ENCODE measurements around the gene HGD. TPM values are rescaled to one million over a fixed set of nuclear protein-coding genes. Genes with fewer than 3 reads are reported as not detected.

HGD gene
- polyA plus RNA-seq, 2 of the 4 experiments (the other 2 are of a cell fraction) = 48.8 to 101 TPM

DNA sequence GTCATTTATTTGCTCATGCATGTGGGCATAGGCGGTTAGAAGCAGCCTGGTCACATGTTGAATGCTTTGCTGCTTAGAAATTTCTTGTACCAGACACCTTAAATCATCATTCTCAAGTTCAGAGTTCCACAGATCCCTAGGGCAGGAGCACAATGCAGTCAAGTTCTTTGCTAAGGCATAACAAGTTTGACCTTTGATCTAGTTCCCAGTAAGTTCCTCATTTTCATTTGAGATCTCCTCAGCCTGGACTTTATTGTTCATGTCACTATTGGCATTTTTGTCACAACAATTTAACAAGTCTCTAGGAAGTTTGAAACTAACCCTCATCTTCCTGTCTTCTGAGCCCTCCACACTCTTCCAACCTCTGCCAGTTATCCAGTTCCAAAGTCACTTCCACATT lies 22.8 kb downstream of the HGD start:
- ATAC-seq = no peak
- Histone ChIP-seq H3K4me3 (no peak overlapping the region), H3K9me3 (peaks cover 4% of the 10 kb centered on the region; the same call in 1 of the 3 replicates), H3K4me2 (no peak overlapping the region), H3K27ac (no peak overlapping the region; a peak in 1 of 6 replicates), H3K4me1 (peaks cover 39% of the 10 kb centered on the region)
- TF ChIP-seq BHLHE40 (IDR thresholded peaks at IDR 0.05; ENCODE audit: low read depth, low read length) (no peak), ESRRA (IDR thresholded peaks at IDR 0.05; ENCODE audit: borderline replicate concordance, low read length) (no peak), NPAS2 (CRISPR knock-in tag; IDR thresholded peaks at IDR 0.05; ENCODE audit: borderline replicate concordance) (no peak), CBX2 (IDR thresholded peaks at IDR 0.05; ENCODE audit: borderline replicate concordance, low read depth) (no peak)
- TF ChIP-seq, protein P1, sequence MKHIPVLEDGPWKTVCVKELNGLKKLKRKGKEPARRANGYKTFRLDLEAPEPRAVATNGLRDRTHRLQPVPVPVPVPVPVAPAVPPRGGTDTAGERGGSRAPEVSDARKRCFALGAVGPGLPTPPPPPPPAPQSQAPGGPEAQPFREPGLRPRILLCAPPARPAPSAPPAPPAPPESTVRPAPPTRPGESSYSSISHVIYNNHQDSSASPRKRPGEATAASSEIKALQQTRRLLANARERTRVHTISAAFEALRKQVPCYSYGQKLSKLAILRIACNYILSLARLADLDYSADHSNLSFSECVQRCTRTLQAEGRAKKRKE (CRISPR knock-in tag; IDR thresholded peaks at IDR 0.05; ENCODE audit: low read depth) = no peak
- no peak for FAIRE-seq
- DNase-seq (ENCODE audit: low read depth in 1 of 2, low spot score in 1 of 2) = no peak
- CTCF ChIA-PET = no interaction called here
- POLR2A ChIA-PET = no interaction called here
- 86% methylated on average over 1 of the region's 1 CpG for WGBS (ENCODE audit: missing lambda C conversion rate)

DNA sequence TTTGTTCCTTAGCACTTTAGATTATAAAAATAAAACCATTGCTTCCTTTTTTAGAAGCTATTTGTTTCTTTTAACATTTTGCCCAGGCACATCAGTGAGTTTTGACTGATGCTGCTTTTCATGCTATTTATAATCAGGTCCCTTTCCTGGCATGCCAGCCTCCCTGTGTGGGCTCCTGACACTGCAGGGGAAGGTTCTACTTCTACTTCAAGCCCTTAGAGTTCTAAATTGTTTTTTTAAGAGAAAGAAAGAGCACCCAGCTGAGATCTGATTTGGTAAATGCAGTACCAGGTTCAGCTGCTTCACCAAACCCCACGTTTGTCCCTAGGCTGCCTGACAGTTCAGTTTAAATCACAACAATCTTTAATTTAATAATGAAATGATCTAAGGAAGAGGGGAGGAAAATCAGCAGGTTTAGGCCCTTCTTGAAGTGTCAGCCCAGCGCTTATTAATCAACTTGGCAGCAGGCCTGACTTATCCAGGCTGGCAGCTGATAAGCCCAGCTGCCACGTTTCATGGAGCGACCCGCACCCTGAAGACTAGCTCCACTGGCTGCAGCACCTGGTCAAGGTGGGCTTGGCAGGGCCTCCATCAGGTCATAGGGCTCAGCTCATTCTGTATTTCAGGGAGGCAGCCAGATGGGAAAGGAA lies 29.0 kb downstream of the HGD start:
- 88% methylated on average over 5 of the region's 5 CpGs for WGBS (ENCODE audit: missing lambda C conversion rate)

DNA sequence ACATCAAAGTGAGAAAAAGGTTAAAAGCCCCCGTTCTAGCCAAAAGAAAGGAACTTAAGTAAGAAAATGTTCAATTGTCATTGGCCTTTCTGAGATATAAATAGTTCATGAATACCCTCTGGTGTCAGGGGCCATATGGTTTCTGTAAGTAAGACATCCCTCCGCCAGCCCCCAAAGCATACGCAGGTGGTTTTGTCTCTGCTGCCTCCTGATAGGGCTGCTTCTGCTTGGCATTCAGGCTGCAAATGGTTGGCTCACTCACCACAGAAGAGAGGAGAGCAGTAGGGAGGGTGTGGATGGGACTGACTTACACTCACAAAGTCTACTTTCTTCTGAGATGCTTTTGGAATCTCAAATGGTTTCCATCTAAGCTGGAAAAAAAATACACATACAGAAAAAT lies 29.8 kb downstream of the HGD start:
- no peak overlapping the region for H3K27ac ChIP-seq
- POLR2A ChIA-PET = no interaction called here
- TF ChIP-seq MAFK (IDR thresholded peaks at IDR 0.05; ENCODE audit: partially characterized antibody) = no peak
- TF ChIP-seq NFE2L2 (conservative IDR thresholded peaks at IDR 0.05; ENCODE audit: low read length) = no peak
- TF ChIP-seq RFX5 (IDR thresholded peaks at IDR 0.05) = no peak
- TF ChIP-seq, protein P2, sequence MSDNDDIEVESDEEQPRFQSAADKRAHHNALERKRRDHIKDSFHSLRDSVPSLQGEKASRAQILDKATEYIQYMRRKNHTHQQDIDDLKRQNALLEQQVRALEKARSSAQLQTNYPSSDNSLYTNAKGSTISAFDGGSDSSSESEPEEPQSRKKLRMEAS (IDR thresholded peaks at IDR 0.05) = no peak
- no peak for TF ChIP-seq CHD4 (IDR thresholded peaks at IDR 0.05; ENCODE audit: borderline replicate concordance)
- TF ChIP-seq ZSCAN20 (CRISPR knock-in tag; IDR thresholded peaks at IDR 0.05) = no peak
- TF ChIP-seq, protein P3, sequence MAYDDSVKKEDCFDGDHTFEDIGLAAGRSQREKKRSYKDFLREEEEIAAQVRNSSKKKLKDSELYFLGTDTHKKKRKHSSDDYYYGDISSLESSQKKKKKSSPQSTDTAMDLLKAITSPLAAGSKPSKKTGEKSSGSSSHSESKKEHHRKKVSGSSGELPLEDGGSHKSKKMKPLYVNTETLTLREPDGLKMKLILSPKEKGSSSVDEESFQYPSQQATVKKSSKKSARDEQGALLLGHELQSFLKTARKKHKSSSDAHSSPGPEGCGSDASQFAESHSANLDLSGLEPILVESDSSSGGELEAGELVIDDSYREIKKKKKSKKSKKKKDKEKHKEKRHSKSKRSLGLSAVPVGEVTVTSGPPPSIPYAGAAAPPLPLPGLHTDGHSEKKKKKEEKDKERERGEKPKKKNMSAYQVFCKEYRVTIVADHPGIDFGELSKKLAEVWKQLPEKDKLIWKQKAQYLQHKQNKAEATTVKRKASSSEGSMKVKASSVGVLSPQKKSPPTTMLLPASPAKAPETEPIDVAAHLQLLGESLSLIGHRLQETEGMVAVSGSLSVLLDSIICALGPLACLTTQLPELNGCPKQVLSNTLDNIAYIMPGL (CRISPR knock-in tag; IDR thresholded peaks at IDR 0.05; ENCODE audit: borderline replicate concordance) = no peak
- no peak for TF ChIP-seq EHMT2 (IDR thresholded peaks at IDR 0.05; ENCODE audit: low read depth)
- TF ChIP-seq, protein P4, sequence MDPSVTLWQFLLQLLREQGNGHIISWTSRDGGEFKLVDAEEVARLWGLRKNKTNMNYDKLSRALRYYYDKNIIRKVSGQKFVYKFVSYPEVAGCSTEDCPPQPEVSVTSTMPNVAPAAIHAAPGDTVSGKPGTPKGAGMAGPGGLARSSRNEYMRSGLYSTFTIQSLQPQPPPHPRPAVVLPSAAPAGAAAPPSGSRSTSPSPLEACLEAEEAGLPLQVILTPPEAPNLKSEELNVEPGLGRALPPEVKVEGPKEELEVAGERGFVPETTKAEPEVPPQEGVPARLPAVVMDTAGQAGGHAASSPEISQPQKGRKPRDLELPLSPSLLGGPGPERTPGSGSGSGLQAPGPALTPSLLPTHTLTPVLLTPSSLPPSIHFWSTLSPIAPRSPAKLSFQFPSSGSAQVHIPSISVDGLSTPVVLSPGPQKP (IDR thresholded peaks at IDR 0.05; ENCODE audit: low read depth, low read length) = no peak
- TF ChIP-seq JUN (IDR thresholded peaks at IDR 0.05) = no peak

More for the DNA sequence above, 29.0 kb downstream of the HGD start:
- H3K9me3 ChIP-seq = no peaks in the 10 kb centered on the region
- no peaks in the 10 kb centered on the region for H3K4me1 ChIP-seq
- H3K4me3 ChIP-seq = no peak overlapping the region
- ATAC-seq (no peak), FAIRE-seq (no peak), DNase-seq (ENCODE audit: low read depth in 1 of 2, low spot score in 1 of 2) (no peak)
- ChIA-PET CTCF (interaction anchor here (0.6 to 1.0 kb wide), 2 partner anchors 16 to 140 kb away, joined by 3 to 4 read pairs; no protein-coding TSS in a partner anchor), POLR2A (no interaction called here)
- no peak overlapping the region for H3K27ac ChIP-seq
- H3K4me2 ChIP-seq = no peak overlapping the region
- TF ChIP-seq POLR2A (IDR thresholded peaks at IDR 0.05; ENCODE audit: low read length) = no peak
- TF ChIP-seq, protein P5, sequence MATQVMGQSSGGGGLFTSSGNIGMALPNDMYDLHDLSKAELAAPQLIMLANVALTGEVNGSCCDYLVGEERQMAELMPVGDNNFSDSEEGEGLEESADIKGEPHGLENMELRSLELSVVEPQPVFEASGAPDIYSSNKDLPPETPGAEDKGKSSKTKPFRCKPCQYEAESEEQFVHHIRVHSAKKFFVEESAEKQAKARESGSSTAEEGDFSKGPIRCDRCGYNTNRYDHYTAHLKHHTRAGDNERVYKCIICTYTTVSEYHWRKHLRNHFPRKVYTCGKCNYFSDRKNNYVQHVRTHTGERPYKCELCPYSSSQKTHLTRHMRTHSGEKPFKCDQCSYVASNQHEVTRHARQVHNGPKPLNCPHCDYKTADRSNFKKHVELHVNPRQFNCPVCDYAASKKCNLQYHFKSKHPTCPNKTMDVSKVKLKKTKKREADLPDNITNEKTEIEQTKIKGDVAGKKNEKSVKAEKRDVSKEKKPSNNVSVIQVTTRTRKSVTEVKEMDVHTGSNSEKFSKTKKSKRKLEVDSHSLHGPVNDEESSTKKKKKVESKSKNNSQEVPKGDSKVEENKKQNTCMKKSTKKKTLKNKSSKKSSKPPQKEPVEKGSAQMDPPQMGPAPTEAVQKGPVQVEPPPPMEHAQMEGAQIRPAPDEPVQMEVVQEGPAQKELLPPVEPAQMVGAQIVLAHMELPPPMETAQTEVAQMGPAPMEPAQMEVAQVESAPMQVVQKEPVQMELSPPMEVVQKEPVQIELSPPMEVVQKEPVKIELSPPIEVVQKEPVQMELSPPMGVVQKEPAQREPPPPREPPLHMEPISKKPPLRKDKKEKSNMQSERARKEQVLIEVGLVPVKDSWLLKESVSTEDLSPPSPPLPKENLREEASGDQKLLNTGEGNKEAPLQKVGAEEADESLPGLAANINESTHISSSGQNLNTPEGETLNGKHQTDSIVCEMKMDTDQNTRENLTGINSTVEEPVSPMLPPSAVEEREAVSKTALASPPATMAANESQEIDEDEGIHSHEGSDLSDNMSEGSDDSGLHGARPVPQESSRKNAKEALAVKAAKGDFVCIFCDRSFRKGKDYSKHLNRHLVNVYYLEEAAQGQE (IDR thresholded peaks at IDR 0.05) = no peak
- no peak for TF ChIP-seq NFE2L2 (conservative IDR thresholded peaks at IDR 0.05; ENCODE audit: low read length)
- TF ChIP-seq, protein P6, sequence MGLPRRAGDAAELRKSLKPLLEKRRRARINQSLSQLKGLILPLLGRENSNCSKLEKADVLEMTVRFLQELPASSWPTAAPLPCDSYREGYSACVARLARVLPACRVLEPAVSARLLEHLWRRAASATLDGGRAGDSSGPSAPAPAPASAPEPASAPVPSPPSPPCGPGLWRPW (IDR thresholded peaks at IDR 0.05) = no peak
- no peak for TF ChIP-seq HOXA7 (CRISPR knock-in tag; IDR thresholded peaks at IDR 0.05)
- TF ChIP-seq, protein P4 (IDR thresholded peaks at IDR 0.05; ENCODE audit: low read depth, low read length) = no peak
- no peak for TF ChIP-seq BHLHE40 (IDR thresholded peaks at IDR 0.05; ENCODE audit: low read depth, low read length)
- no peak for TF ChIP-seq FOSL2 (IDR thresholded peaks at IDR 0.05)
- TF ChIP-seq FOSL2 (CRISPR knock-in tag; IDR thresholded peaks at IDR 0.05) = no peak
- TF ChIP-seq CHD4 (IDR thresholded peaks at IDR 0.05; ENCODE audit: borderline replicate concordance) = no peak

More for the DNA sequence above, 29.8 kb downstream of the HGD start:
- Histone ChIP-seq H3K4me2 (no peak overlapping the region), H3K4me3 (no peak overlapping the region), H3K4me1 (no peaks in the 10 kb centered on the region), H3K9me3 (no peaks in the 10 kb centered on the region)
- WGBS (ENCODE audit: missing lambda C conversion rate) = 95% methylated on average over 3 of the region's 3 CpGs
- DNase-seq (ENCODE audit: low read depth in 1 of 2, low spot score in 1 of 2) = no peak
- no peak for ATAC-seq
- CTCF ChIA-PET = interaction anchor here (1.0 kb wide), 1 partner anchor 17 kb away, joined by 3 read pairs; no protein-coding TSS in a partner anchor
- no peak for FAIRE-seq
